Neural cell (in vitro differentiated cells): ENCODE results near the gene PER2. TPM values are rescaled to one million over a fixed set of nuclear protein-coding genes. Genes with fewer than 3 reads are reported as not detected.

Source experiments
- H2AFZ ChIP-seq: fragments of 200-600, 300-800 bp; sonication (generic), shearing (Covaris generic); 2 replicates; pipeline ENCODE4 v1.6.0; 2014; ENCODE audit warnings: low read depth, mild to moderate bottlenecking, antibody characterized with exemption, low read length, moderate library complexity
- H3F3A ChIP-seq: fragments of 200-600 bp; shearing (Covaris generic); 2 replicates; pipeline ENCODE4 v1.6.1; 2016; ENCODE audit warnings: mild to moderate bottlenecking, moderate library complexity, mixed read lengths, antibody characterized with exemption, low read length; ENCODE audit not compliant: insufficient read depth, poor library complexity, severe bottlenecking
- H3K27ac ChIP-seq: fragments of 200-600, 300-800 bp; sonication (generic), shearing (Covaris generic); 2 replicates; pipeline ENCODE4 v1.5.1; 2014; ENCODE audit warnings: mild to moderate bottlenecking, low read length, moderate library complexity
- H3K27me3 ChIP-seq: fragments of 300-800, 200-600 bp; sonication (generic), shearing (Covaris generic); 2 replicates; pipeline ENCODE4 v1.6.0; 2014; ENCODE audit warnings: mild to moderate bottlenecking, low read depth, low read length, moderate library complexity; ENCODE audit not compliant: insufficient read depth
- H3K36me3 ChIP-seq: fragments of 300-800, 200-600 bp; sonication (generic), shearing (Covaris generic); 2 replicates; pipeline ENCODE4 v1.5.1; 2014; ENCODE audit warnings: mild to moderate bottlenecking, antibody characterized with exemption, low read length, moderate library complexity; ENCODE audit not compliant: insufficient read depth
- H3K4me2 ChIP-seq: fragments of 300-800, 200-600 bp; sonication (generic), shearing (Covaris generic); 2 replicates; pipeline ENCODE4 v1.6.0; 2014; ENCODE audit warnings: mild to moderate bottlenecking, low read length
- H3K4me3 ChIP-seq: fragments of 300-800, 200-600 bp; sonication (generic), shearing (Covaris generic); 2 replicates; pipeline ENCODE4 v1.5.1; 2014; ENCODE audit warnings: mild to moderate bottlenecking, low read length, moderate library complexity
- H3K79me2 ChIP-seq: fragments of 200-600 bp; shearing (Covaris generic); replicated peaks from 2 replicates; pipeline ENCODE4 v1.6.0; 2014; ENCODE audit warnings: mild to moderate bottlenecking, low read length, moderate library complexity; ENCODE audit not compliant: insufficient read depth
- H3K9ac ChIP-seq: fragments of 300-800, 200-600 bp; sonication (generic), shearing (Covaris generic); 2 replicates; pipeline ENCODE4 v1.6.1; 2016; ENCODE audit warnings: mild to moderate bottlenecking, low read length, mixed read lengths
- H3K9me2 ChIP-seq: fragments of 200-600 bp; shearing (Covaris generic); 2 replicates; pipeline ENCODE4 v1.6.1; 2016; ENCODE audit warnings: mild to moderate bottlenecking, low read length, mixed read lengths; ENCODE audit not compliant: insufficient read depth
- H3K9me3 ChIP-seq: fragments of 200-600, 300-800 bp; sonication (generic), shearing (Covaris generic); 2 replicates; pipeline ENCODE4 v1.6.1; 2016; ENCODE audit warnings: mild to moderate bottlenecking, mixed run types, low read length, moderate library complexity, mixed read lengths
- H4K20me1 ChIP-seq: fragments of 200-600 bp; shearing (Covaris generic); 2 replicates; pipeline ENCODE4 v1.6.1; 2016; ENCODE audit warnings: mild to moderate bottlenecking, mixed run types; ENCODE audit not compliant: insufficient read depth
- EP300 ChIP-seq: fragments of 450-650 bp; conservative IDR thresholded peaks from 2 replicates; pipeline ENCODE4 v1.6.1; 2014; ENCODE audit warnings: antibody characterized with exemption, mild to moderate bottlenecking, moderate library complexity; ENCODE audit not compliant: poor library complexity, severe bottlenecking
- EZH2 ChIP-seq: fragments of 200-600, 300-800 bp; shearing (Covaris generic), sonication (generic); IDR thresholded peaks from 2 replicates; pipeline ENCODE4 v1.6.1; 2014; ENCODE audit warnings: antibody characterized with exemption, low read length, borderline replicate concordance, mild to moderate bottlenecking; ENCODE audit not compliant: insufficient read depth, poor library complexity, severe bottlenecking
- MXI1 ChIP-seq: fragments of 450-650 bp; conservative IDR thresholded peaks from 2 replicates; pipeline ENCODE4 v1.6.1; 2014; ENCODE audit warnings: antibody characterized with exemption, mild to moderate bottlenecking; ENCODE audit not compliant: poor library complexity, severe bottlenecking
- POLR2AphosphoS5 ChIP-seq: IDR thresholded peaks from 2 replicates; pipeline ENCODE4 v1.6.1; 2012
- RAD21 ChIP-seq: fragments of 450-650 bp; conservative IDR thresholded peaks from 2 replicates; pipeline ENCODE4 v1.6.1; 2014; ENCODE audit warnings: antibody characterized with exemption, mild to moderate bottlenecking, moderate library complexity
- SMC3 ChIP-seq: fragments of 450-650 bp; conservative IDR thresholded peaks from 2 replicates; pipeline ENCODE4 v1.6.1; 2014; ENCODE audit warnings: antibody characterized with exemption, mild to moderate bottlenecking, moderate library complexity; ENCODE audit not compliant: poor library complexity
- TAF1 ChIP-seq: IDR thresholded peaks from 2 replicates; pipeline ENCODE4 v1.6.1; 2012; ENCODE audit warnings: low read depth
- polyA plus RNA-seq: library from polyadenylated mRNA; depleted of rRNA; stranded (reverse); fragments of >200 nt; gene quantifications from 2 replicates; pipeline ENCODE4 v1.2.3, GENCODE V29; 2014
- TF ChIP-seq, protein P1 (sequence below): fragments of 450-650 bp; IDR thresholded peaks from 2 replicates; pipeline ENCODE4 v1.5.1; 2014; ENCODE audit warnings: antibody characterized with exemption, mild to moderate bottlenecking, moderate library complexity; ENCODE audit not compliant: poor library complexity, severe bottlenecking
- TF ChIP-seq, protein P2 (sequence below): IDR thresholded peaks from 2 replicates; pipeline ENCODE4 v1.6.1; 2012; ENCODE audit warnings: borderline replicate concordance

PER2 gene
- polyA plus RNA-seq, 1 donor from 2014 or later: 3.2 TPM

DNA sequence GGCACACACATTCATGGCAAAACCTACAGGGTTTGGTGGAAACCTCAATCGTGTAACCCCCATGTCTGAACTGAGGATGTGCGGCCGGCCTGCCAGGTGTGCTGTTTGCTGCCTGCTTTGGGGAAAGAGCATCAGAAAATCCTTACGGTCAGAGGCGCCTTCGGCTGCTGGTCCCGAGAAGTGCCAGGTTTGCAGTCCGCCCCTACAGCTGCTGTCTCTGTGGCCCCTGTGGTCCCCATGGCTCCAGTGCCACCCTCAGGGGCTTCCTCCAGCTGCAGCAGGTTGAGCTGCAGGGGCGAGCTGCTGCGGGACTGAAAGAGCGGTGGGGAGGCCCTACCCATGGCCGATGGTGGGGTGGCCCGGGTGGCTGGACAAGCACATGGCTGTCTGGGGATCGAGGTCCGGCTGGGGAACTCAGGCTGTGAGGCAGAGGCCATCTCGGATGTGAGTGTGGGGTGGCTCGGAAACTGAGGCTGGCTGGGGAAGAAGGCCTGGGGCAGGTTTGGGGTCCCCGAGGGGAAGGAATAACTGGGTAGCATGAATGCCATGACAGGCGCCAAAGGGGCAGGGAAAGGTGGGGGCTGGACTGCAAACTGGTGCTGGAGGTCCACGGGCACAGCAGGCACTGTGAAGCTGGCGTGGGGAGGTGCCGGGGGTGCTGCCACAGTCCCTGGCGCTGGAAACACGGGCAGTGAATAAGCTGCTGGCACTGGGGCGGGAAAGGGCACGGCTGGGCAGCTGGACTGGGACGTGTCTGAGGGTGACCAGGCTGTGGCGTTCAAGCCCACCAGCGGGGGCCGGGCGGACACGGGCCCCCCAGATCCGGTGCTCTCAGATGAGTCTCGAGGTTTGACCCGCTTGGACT is 35.4 kb downstream of the PER2 start:
- Histone ChIP-seq H3K9me3 (no peaks in the 10 kb centered on the region), H3K36me3 (no peaks in the 10 kb centered on the region), H3F3A (no peaks in the 10 kb centered on the region), H3K79me2 (no peaks in the 10 kb centered on the region), H4K20me1 (no peaks in the 10 kb centered on the region), H3K27me3 (no peaks in the 10 kb centered on the region), H3K4me2 (no peak overlapping the region), H3K4me3 (no peak overlapping the region), H3K9ac (no peak overlapping the region), H2AFZ (no peak overlapping the region), H3K27ac (no peak overlapping the region), H3K9me2 (no peaks in the 10 kb centered on the region)
- TF ChIP-seq, protein P1, sequence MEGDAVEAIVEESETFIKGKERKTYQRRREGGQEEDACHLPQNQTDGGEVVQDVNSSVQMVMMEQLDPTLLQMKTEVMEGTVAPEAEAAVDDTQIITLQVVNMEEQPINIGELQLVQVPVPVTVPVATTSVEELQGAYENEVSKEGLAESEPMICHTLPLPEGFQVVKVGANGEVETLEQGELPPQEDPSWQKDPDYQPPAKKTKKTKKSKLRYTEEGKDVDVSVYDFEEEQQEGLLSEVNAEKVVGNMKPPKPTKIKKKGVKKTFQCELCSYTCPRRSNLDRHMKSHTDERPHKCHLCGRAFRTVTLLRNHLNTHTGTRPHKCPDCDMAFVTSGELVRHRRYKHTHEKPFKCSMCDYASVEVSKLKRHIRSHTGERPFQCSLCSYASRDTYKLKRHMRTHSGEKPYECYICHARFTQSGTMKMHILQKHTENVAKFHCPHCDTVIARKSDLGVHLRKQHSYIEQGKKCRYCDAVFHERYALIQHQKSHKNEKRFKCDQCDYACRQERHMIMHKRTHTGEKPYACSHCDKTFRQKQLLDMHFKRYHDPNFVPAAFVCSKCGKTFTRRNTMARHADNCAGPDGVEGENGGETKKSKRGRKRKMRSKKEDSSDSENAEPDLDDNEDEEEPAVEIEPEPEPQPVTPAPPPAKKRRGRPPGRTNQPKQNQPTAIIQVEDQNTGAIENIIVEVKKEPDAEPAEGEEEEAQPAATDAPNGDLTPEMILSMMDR: no peak
- no peak for TF ChIP-seq MXI1
- TF ChIP-seq EP300: no peak
- TF ChIP-seq POLR2AphosphoS5: no peak
- no peak for TF ChIP-seq EZH2
- TF ChIP-seq TAF1: no peak
- TF ChIP-seq, protein P2, sequence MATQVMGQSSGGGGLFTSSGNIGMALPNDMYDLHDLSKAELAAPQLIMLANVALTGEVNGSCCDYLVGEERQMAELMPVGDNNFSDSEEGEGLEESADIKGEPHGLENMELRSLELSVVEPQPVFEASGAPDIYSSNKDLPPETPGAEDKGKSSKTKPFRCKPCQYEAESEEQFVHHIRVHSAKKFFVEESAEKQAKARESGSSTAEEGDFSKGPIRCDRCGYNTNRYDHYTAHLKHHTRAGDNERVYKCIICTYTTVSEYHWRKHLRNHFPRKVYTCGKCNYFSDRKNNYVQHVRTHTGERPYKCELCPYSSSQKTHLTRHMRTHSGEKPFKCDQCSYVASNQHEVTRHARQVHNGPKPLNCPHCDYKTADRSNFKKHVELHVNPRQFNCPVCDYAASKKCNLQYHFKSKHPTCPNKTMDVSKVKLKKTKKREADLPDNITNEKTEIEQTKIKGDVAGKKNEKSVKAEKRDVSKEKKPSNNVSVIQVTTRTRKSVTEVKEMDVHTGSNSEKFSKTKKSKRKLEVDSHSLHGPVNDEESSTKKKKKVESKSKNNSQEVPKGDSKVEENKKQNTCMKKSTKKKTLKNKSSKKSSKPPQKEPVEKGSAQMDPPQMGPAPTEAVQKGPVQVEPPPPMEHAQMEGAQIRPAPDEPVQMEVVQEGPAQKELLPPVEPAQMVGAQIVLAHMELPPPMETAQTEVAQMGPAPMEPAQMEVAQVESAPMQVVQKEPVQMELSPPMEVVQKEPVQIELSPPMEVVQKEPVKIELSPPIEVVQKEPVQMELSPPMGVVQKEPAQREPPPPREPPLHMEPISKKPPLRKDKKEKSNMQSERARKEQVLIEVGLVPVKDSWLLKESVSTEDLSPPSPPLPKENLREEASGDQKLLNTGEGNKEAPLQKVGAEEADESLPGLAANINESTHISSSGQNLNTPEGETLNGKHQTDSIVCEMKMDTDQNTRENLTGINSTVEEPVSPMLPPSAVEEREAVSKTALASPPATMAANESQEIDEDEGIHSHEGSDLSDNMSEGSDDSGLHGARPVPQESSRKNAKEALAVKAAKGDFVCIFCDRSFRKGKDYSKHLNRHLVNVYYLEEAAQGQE: no peak
- TF ChIP-seq SMC3: no peak
- no peak for TF ChIP-seq RAD21

DNA sequence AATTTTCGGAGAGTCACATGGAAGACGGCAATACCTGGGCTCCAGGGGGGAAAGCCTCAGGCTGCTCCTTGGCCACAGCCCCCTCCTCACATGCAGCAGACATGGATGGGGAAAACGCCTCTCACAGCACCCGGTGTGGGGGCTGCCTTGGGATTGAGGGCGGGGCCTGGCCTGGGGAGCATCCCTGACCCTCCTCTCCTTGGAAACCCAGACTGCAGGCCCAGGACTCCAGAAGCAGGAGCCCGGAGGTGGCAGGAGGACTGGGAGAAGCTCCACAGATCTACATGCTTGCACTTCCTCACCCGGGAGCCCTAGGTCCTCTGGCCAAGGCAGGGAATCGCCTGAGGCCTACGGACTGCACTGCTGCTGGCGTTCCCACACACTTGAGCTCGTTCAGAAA is 36.4 kb downstream of the PER2 start:
- no peak overlapping the region for H3K9ac ChIP-seq
- H3K27me3 ChIP-seq: no peaks in the 10 kb centered on the region
- H3K27ac ChIP-seq: no peak overlapping the region
- H3F3A ChIP-seq: no peaks in the 10 kb centered on the region
- no peaks in the 10 kb centered on the region for H3K9me3 ChIP-seq
- H3K79me2 ChIP-seq: no peaks in the 10 kb centered on the region
- no peaks in the 10 kb centered on the region for H3K36me3 ChIP-seq
- no peaks in the 10 kb centered on the region for H3K9me2 ChIP-seq
- no peak overlapping the region for H3K4me2 ChIP-seq
- no peak for TF ChIP-seq TAF1
- no peak for TF ChIP-seq RAD21
- TF ChIP-seq POLR2AphosphoS5: no peak
- TF ChIP-seq, protein P2: no peak
- no peak for TF ChIP-seq MXI1
- no peak for TF ChIP-seq EZH2
- no peak for TF ChIP-seq EP300
- TF ChIP-seq, protein P1: no peak
- TF ChIP-seq SMC3: no peak
- H3K4me3 ChIP-seq: no peak overlapping the region
- no peak overlapping the region for H2AFZ ChIP-seq
- no peaks in the 10 kb centered on the region for H4K20me1 ChIP-seq
